Kidney epithelial cell (primary cell): ENCODE results near the gene MUC4. TPM values are rescaled to one million over a fixed set of nuclear protein-coding genes. Genes with fewer than 3 reads are reported as not detected.

Experiments
- DNase-seq: peaks from one replicate; pipeline ENCODE4 v3.0.0-alpha.2; 2010; ENCODE audit warnings: low read depth
- H3K27me3 ChIP-seq: 2 replicates; pipeline ENCODE4 v1.6.0; 2011; ENCODE audit warnings: low read length; ENCODE audit not compliant: control insufficient read depth, insufficient read depth
- H3K36me3 ChIP-seq: 2 replicates; pipeline ENCODE4 v1.5.1; 2011; ENCODE audit warnings: low read length; ENCODE audit not compliant: control insufficient read depth, insufficient read depth
- H3K4me3 ChIP-seq: 2 replicates; pipeline ENCODE4 v1.5.1; 2011; ENCODE audit warnings: low read depth, mild to moderate bottlenecking, control low read depth, low read length
- total RNA-seq: library from RNA; depleted of rRNA; stranded (reverse); fragments of >200 nt; gene quantifications from 2 replicates; pipeline ENCODE4 v1.2.3, GENCODE V29; 2015
- TF ChIP-seq, protein P1 (sequence below): IDR thresholded peaks from 2 replicates; pipeline ENCODE4 v1.5.1; 2011; ENCODE audit warnings: mild to moderate bottlenecking, moderate library complexity, low read length, control low read depth, inconsistent platforms; ENCODE audit not compliant: insufficient read depth, poor library complexity, severe bottlenecking

The MUC4 gene
- total RNA-seq, 1 donor from 2014 or later: 6.9 TPM

- Histone ChIP-seq H3K27me3 (peaks cover 10% of the 10 kb centered on the region), H3K4me3 (no peak overlapping the region), H3K36me3 (no peaks in the 10 kb centered on the region)
- TF ChIP-seq, protein P1, sequence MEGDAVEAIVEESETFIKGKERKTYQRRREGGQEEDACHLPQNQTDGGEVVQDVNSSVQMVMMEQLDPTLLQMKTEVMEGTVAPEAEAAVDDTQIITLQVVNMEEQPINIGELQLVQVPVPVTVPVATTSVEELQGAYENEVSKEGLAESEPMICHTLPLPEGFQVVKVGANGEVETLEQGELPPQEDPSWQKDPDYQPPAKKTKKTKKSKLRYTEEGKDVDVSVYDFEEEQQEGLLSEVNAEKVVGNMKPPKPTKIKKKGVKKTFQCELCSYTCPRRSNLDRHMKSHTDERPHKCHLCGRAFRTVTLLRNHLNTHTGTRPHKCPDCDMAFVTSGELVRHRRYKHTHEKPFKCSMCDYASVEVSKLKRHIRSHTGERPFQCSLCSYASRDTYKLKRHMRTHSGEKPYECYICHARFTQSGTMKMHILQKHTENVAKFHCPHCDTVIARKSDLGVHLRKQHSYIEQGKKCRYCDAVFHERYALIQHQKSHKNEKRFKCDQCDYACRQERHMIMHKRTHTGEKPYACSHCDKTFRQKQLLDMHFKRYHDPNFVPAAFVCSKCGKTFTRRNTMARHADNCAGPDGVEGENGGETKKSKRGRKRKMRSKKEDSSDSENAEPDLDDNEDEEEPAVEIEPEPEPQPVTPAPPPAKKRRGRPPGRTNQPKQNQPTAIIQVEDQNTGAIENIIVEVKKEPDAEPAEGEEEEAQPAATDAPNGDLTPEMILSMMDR: no peak
- DNase-seq: no peak
Measured at GRCh38 chr3:195838714-195839113, 27.0 kb upstream of the MUC4 start.

GRCh38 chr3:195836476-195837135, 24.9 kb upstream of the MUC4 start:
- no peak overlapping the region for H3K4me3 ChIP-seq
- no peak for DNase-seq
- no peaks in the 10 kb centered on the region for H3K36me3 ChIP-seq
- TF ChIP-seq, protein P1: no peak
- H3K27me3 ChIP-seq: peaks cover 10% of the 10 kb centered on the region

DNA sequence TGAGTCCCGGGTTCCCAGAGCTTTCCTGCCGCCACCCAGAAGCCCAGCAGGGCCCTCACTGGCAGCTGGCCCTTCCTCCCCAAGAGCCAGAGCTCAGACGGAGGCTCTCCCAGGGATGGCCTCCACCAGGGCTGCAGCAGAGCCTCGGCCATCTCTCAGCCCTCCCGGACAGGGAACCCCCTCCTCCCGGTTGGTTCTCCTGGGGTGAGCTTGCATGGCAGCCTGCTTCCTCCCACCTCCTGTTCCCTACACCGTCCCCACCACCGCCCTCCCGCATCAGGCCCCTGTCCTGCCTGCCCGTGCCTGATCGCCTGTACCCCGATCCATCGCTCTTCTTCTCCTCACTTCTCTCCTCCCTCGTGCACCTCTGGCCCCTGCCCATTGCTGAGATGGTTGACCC, 24.1 kb upstream of the MUC4 start:
- Histone ChIP-seq H3K36me3 (no peaks in the 10 kb centered on the region), H3K27me3 (peaks cover 10% of the 10 kb centered on the region), H3K4me3 (no peak overlapping the region)
- DNase-seq: no peak
- TF ChIP-seq, protein P1: no peak

DNA sequence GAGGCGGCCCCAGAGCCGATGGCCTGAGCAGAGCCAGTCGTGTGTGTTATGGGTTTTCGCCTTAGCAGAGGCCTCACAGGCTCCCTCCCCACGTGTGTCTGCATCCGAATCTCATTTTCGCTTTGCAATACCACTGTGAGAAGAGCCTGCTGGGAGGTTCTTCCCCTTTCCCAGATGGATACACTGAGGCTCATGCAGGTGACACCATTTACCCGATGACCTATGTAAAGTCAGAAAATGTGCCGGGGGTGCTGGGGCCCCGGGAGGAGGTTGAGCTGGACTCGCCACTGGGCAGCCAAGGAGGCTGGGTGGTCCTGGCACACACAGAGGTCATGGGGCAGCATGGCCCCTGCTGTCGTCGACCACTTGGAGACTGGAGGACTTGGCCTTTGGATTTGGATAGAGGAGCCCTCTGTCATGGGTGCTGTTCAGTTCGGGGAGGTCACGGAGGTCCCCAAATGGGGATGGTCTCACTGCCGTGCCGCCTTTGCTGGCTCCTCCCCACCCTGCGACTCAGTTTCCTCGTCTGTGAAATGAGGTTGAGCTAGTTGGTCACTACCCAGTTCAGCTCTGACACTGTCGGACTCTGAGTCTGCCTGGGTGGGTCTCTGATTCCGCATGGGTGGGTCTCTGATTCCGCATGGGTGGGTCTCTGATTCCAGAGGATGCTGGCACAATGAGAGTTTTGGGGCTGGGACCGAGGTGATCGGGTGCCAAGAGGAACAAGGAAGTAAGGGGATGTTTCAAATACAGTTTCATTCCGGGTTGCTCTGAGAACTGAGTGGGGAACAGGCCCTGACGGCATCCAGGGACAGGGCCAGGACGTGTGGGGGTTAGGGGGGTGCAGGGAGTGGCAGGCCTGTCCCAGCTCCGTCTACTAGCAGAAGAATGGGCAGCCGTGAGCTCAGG, 23.2 kb upstream of the MUC4 start:
- H3K4me3 ChIP-seq: no peak overlapping the region
- DNase-seq: no peak
- TF ChIP-seq, protein P1: no peak
- no peaks in the 10 kb centered on the region for H3K36me3 ChIP-seq
- H3K27me3 ChIP-seq: peaks cover 10% of the 10 kb centered on the region

DNA sequence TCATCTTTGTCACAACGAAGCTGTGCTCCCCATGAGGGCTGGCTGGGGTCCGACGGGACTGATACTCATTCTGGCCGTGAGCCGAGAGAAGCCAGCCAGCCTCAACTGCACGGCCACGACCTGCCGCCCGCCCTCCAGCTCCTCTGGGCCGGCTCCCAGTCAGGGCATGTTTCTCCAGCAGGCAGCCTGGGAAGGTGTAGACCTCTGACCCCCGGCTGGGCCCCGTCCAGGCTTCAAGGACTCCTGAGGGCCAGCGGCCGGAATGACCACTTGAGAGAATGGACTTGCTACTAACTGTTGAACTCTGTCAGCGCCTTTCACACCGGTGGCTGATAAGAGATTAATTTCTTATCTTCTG, 18.1 kb upstream of the MUC4 start:
- TF ChIP-seq, protein P1: no peak
- Histone ChIP-seq H3K27me3 (no peaks in the 10 kb centered on the region), H3K4me3 (no peak overlapping the region), H3K36me3 (no peaks in the 10 kb centered on the region)
- DNase-seq: no peak
